Measurements from ENCODE around the gene SCYGR5. TPM values are rescaled to one million over a fixed set of nuclear protein-coding genes. Genes with fewer than 3 reads are reported as not detected.
"Not testable (repeated sequence)": the region's sequence is repeated elsewhere in the genome, so short reads cannot be mapped to it uniquely, and the experiment has no call there.

Gene SCYGR5, protein sequence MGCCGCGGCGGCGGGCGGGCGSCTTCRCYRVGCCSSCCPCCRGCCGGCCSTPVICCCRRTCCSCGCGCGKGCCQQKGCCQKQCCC
- total RNA-seq: not detected in 2 replicates
- not detected in 2 replicates for polyA plus RNA-seq
- not detected in 2 replicates for polyA plus RNA-seq (2012)
- polyA minus RNA-seq (ENCODE audit: low replicate concordance): not detected in 2 replicates

DNA sequence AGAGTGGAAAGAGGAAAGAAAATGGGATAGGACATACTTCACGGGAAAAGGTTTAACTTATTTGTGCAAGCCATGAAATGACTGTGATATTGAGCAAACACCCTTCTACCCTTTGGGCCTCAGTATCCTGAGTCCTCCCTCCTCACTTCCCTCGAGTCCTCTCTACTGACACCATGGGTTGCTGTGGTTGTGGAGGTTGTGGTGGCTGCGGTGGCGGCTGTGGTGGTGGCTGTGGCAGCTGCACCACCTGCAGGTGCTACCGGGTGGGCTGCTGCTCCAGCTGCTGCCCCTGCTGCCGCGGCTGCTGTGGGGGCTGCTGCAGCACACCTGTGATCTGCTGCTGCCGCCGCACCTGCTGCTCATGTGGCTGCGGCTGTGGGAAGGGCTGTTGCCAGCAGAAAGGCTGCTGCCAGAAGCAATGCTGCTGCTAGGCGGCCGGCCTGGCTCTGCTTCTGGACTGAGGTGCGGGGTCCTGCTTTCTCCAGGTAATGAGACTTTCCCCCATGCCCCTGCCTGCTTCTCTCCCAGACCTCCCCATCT, at the start of gene SCYGR5:
Gene SCYGR5, plus strand, starts transcription at position 174 of the 540 bp plus-strand sequence. Its CDS starts 0 bp downstream, at position 174.
- not testable (repeated sequence) for H4K20me1 ChIP-seq (ENCODE audit: control insufficient read depth, extremely low read depth, insufficient read depth, low read length); H3K9ac ChIP-seq (ENCODE audit: insufficient read depth, low read length); H2AFZ ChIP-seq (ENCODE audit: low read length); DNase-seq (ENCODE audit: low read depth in 2 of 2); H3K27ac ChIP-seq (ENCODE audit: insufficient read depth, low read length); H3K4me1 ChIP-seq (ENCODE audit: control insufficient read depth, extremely low read depth, insufficient read depth, low read length); H3K4me3 ChIP-seq (replicated peaks in 1 of 4; ENCODE audit: control extremely low read depth in 1 of 4, insufficient read depth in 1 of 4, low read depth in 3 of 4, low read length in 4 of 4); H3K27me3 ChIP-seq (ENCODE audit: control insufficient read depth, insufficient read depth, low read length); H3K79me2 ChIP-seq (ENCODE audit: control insufficient read depth, insufficient read depth, low read length); H3K9me3 ChIP-seq (ENCODE audit: control insufficient read depth, insufficient read depth, low read depth, low read length); H3K36me3 ChIP-seq (ENCODE audit: control insufficient read depth, insufficient read depth, low read length); H3K4me2 ChIP-seq (ENCODE audit: extremely low read depth, insufficient read depth, low read length)

DNA sequence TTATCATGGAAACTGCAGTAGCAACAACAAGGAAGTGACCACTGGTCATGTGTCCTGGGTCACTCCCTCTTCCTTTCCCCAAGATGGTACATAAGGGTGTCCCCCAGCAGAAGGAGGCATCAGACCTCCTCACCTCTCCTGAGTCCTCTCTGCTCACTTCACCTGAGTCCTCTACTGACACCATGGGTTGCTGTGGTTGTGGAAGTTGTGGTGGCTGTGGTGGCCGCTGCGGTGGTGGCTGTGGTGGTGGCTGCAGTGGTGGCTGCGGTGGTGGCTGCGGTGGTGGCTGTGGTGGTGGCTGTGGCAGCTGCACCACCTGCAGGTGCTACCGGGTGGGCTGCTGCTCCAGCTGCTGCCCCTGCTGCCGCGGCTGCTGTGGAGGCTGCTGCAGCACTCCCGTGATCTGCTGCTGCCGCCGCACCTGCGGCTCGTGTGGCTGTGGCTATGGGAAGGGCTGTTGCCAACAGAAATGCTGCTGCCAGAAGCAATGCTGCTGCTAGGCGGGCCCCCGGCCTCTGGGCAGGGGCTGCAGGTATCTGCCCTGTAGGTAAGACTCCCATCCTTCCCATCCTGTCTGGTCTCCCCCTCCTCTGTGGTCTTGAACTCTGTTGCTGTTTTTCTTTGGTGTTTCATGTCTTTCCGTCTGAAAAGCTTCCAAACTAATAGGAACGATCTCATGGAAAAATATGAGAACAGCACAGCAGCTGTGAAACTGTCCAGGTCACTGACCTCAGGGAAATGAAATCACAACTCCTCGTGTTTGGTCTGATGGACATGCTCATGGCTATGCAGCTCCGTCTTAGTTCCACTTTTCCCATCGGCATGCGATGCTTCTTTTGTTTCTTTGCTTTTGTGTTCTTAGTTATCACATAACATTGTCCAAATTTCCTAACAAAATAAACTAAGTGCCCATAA, 49.0 kb upstream of the SCYGR5 start, which contains the start of gene SCYGR4:
Gene SCYGR4, plus strand, starts transcription at position 183 of the 915 bp plus-strand sequence. Its CDS starts 0 bp downstream, at position 183.
- TF ChIP-seq EZH2 (IDR thresholded peaks at IDR 0.05; ENCODE audit: low read length, missing control alignments): no peak
- TF ChIP-seq, protein P1, sequence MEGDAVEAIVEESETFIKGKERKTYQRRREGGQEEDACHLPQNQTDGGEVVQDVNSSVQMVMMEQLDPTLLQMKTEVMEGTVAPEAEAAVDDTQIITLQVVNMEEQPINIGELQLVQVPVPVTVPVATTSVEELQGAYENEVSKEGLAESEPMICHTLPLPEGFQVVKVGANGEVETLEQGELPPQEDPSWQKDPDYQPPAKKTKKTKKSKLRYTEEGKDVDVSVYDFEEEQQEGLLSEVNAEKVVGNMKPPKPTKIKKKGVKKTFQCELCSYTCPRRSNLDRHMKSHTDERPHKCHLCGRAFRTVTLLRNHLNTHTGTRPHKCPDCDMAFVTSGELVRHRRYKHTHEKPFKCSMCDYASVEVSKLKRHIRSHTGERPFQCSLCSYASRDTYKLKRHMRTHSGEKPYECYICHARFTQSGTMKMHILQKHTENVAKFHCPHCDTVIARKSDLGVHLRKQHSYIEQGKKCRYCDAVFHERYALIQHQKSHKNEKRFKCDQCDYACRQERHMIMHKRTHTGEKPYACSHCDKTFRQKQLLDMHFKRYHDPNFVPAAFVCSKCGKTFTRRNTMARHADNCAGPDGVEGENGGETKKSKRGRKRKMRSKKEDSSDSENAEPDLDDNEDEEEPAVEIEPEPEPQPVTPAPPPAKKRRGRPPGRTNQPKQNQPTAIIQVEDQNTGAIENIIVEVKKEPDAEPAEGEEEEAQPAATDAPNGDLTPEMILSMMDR (conservative IDR thresholded peaks at IDR 0.05 in 1 of 2, IDR thresholded peaks at IDR 0.05 in 1 of 2; ENCODE audit: low read depth in 1 of 2, low read length in 2 of 2): no peak
- no peak within 1 kb of the TSS for H3K9ac ChIP-seq (ENCODE audit: insufficient read depth, low read length)
- no peaks in the 10 kb centered on the region for H3K79me2 ChIP-seq (ENCODE audit: control insufficient read depth, insufficient read depth, low read length)
- no peak within 1 kb of the TSS for H3K4me2 ChIP-seq (ENCODE audit: extremely low read depth, insufficient read depth, low read length)
- H2AFZ ChIP-seq (ENCODE audit: low read length): no peak within 1 kb of the TSS
- no peaks in the 10 kb centered on the region for H3K27me3 ChIP-seq (ENCODE audit: control insufficient read depth, insufficient read depth, low read length)
- H3K9me3 ChIP-seq (ENCODE audit: control insufficient read depth, insufficient read depth, low read depth, low read length): no peaks in the 10 kb centered on the region
- H3K4me1 ChIP-seq (ENCODE audit: control insufficient read depth, extremely low read depth, insufficient read depth, low read length): no peaks in the 10 kb centered on the region
- H4K20me1 ChIP-seq (ENCODE audit: control insufficient read depth, extremely low read depth, insufficient read depth, low read length): no peaks in the 10 kb centered on the region
- H3K36me3 ChIP-seq (ENCODE audit: control insufficient read depth, insufficient read depth, low read length): no peaks in the 10 kb centered on the region
- no peak within 1 kb of the TSS for H3K27ac ChIP-seq (ENCODE audit: insufficient read depth, low read length)
- H3K4me3 ChIP-seq (replicated peaks in 1 of 4; ENCODE audit: control extremely low read depth in 1 of 4, insufficient read depth in 1 of 4, low read depth in 3 of 4, low read length in 4 of 4): no peak within 1 kb of the TSS
- peak in 1 of 2 donors; percentile 5 for DNase-seq (ENCODE audit: low read depth in 2 of 2)

DNA sequence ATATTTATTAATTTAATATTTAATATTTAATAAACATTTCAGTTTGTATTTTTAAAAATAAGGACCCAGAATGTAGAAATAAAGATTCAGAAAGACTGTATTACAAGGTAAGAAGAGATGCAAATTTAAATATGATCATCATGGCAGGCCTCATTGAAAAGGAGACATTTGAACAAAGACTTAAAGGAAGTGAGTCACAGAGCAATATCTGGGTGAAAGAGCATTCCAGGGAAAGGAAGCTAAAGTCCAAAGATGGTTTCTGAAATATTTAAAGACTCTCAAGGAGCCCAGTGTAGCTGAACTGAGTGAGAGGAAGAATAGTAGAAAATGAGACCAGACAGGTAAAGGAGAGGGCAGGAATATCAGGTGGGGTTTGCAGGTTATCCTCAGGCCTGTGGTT, 43.4 kb upstream of the SCYGR5 start:
- DNase-seq (ENCODE audit: low read depth in 2 of 2): peak; percentile 58 to 75
- H3K27ac ChIP-seq (ENCODE audit: insufficient read depth, low read length): no peak overlapping the region
- no peak overlapping the region for H3K4me2 ChIP-seq (ENCODE audit: extremely low read depth, insufficient read depth, low read length)
- H4K20me1 ChIP-seq (ENCODE audit: control insufficient read depth, extremely low read depth, insufficient read depth, low read length): no peaks in the 10 kb centered on the region
- peak overlapping the region; percentile 41 for H2AFZ ChIP-seq (ENCODE audit: low read length)
- H3K79me2 ChIP-seq (ENCODE audit: control insufficient read depth, insufficient read depth, low read length): no peaks in the 10 kb centered on the region
- H3K9me3 ChIP-seq (ENCODE audit: control insufficient read depth, insufficient read depth, low read depth, low read length): no peaks in the 10 kb centered on the region
- no peak overlapping the region for H3K4me3 ChIP-seq (replicated peaks in 1 of 4; ENCODE audit: control extremely low read depth in 1 of 4, insufficient read depth in 1 of 4, low read depth in 3 of 4, low read length in 4 of 4)
- no peak overlapping the region for H3K9ac ChIP-seq (ENCODE audit: insufficient read depth, low read length)
- H3K36me3 ChIP-seq (ENCODE audit: control insufficient read depth, insufficient read depth, low read length): no peaks in the 10 kb centered on the region
- TF ChIP-seq, protein P1 (conservative IDR thresholded peaks at IDR 0.05 in 1 of 2, IDR thresholded peaks at IDR 0.05 in 1 of 2; ENCODE audit: low read depth in 1 of 2, low read length in 2 of 2): no peak
- no peak for TF ChIP-seq EZH2 (IDR thresholded peaks at IDR 0.05; ENCODE audit: low read length, missing control alignments)
- no peaks in the 10 kb centered on the region for H3K27me3 ChIP-seq (ENCODE audit: control insufficient read depth, insufficient read depth, low read length)
- peaks cover 3% of the 10 kb centered on the region for H3K4me1 ChIP-seq (ENCODE audit: control insufficient read depth, extremely low read depth, insufficient read depth, low read length)

Measured in fibroblast of lung (primary cell).